Kidney tubule cell (primary cell): ENCODE data around the gene CEACAM18.
"Not testable (repeated sequence)": the region's sequence is repeated elsewhere in the genome, so short reads cannot be mapped to it uniquely, and the experiment has no call there.

ENCODE experiments used
- DNase-seq: peaks from one replicate; pipeline ENCODE4 v3.0.0-alpha.2; 2018; ENCODE audit warnings: low spot score

CEACAM18 gene

DNA sequence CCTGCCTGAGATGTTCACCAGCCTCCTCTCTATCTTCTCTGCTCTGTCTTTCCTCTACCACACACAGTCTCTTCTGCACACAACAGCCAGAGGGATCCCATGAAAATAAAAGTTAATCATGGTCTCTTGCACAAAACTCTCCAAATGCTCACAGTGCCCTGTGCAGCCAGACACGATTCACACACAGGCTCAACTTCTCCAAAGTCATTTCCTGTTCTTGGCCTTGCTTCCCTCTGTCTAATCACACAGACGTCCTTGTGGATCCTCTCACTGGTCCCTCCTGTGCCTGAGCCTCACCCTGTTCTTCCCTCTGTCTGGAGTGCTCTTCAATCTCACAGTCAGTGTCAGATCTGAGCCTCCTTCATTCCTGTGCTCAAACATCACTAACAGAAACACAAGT is 15.4 kb downstream of the CEACAM18 start:
- no peak for DNase-seq

DNA sequence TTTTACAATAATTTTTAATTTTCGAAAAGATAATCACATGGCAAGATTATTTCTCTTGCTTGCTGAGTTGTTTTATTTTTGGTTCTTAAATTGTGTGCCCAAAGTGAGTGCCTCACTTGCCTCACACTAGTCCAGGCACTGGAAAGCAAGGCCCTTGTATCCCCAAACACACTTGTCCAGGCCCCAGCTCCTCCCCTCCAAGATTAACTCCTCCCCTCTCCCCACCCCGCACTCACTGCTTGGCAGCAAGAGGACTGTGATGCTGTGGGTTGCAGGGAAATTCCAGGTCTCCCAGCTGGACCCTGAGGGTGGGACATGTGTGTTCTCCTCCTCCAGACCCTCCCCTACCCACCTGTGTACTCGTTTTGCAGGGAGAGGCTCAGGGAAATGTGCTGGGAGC is 19.3 kb downstream of the CEACAM18 start:
- no peak for DNase-seq

DNA sequence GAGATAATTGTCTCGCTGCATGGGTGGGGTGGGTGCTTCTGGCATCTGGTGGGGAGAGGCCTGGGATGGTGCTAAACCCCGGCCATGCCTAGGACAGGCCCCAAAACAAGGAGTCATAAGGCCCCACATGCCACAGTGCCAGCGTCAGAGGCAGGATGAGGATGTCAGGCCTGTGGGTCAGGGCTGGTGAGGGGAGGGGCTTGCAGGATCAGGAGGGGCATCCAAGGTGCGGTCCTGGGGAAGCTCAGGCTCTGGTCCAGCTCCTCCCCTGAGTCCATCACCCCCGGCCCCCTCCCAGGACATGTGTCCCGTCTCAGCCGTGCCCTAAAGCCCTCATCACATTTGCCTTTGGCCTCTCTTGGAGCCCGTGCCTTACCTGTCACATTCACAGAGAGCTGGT is 22.6 kb downstream of the CEACAM18 start:
- not testable (repeated sequence) for DNase-seq

DNA sequence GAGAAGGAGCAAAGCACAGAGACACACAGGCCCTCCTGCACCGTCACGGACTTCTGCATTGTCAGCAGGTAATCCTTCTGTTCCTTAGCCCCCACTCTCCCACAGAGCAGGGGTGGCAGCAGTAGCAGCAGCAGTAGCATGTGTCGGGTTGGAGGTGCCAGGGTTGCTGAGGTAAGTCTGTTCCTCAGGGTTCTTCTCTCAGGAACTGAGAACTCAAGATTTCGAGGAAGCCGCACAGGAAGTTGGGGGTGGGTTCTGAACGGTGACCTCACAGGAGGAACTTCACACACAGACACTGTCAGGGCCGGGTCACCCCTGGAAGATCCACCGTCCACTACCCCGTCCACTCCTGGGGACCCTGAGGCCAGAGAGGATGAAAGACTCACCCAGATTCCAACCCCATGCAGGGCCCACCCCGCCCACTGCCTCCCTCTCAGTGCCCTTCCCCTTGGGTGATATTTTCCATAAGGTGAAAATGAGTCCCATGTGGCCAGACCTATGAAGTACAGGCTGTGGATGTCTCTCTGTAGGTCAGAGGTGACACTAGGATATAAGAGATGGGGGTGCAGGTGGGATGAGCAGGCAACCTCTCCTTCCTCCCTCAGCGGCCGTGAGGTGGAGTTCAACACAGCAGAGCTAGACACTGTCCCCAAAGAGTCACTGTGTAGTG is 23.4 kb downstream of the CEACAM18 start, which contains the start of gene SIGLEC12:
Gene SIGLEC12, minus strand, starts transcription at position 207 of the 670 bp plus-strand sequence. Its CDS starts 67 bp downstream, at position 140.
- DNase-seq, result no peak

DNA sequence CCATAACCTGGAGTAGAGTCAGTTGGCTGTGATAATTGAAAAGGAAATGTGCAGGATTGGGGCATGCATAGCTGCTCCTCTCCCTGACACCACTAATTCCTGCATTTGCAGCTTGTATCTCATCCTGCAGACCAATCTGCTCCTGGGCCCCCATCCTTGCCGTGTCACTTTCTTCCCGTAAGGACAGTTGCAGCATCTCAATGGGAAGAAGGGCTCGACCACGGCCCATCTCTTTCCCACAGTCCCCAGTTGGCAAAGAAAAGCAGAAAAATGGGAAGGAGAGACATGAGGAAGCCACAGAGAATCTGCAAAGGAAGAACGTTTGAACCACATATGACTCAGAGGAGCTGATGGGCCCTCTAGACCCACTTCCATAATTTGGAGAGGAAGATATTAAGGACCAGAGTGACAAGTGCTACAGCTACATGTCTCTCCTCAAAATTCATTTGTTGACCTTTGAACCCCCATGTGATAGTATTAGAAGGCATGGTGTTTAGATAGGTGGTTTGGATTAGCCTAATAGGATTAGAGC is 25.0 kb downstream of the CEACAM18 start:
- DNase-seq, result no peak

DNA sequence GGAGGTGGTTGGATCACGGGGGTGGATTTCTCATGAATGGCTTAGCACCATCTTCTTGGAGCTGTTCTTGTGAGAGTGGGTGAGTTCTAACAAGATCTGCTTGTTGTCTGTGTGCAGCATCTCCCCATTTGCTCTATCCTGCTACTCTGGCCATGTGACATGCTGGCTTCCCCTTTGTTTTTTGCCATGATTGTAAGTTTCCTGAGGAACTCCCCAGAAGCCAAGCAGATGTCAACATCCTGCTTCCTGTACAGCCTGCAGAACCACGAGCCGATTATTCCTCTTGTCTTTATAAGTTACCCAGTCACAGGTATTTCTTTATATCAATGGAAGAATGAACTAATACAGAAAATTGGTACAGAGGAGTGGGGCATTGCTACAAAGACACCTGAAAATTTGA is 25.6 kb downstream of the CEACAM18 start:
- DNase-seq, result no peak

DNA sequence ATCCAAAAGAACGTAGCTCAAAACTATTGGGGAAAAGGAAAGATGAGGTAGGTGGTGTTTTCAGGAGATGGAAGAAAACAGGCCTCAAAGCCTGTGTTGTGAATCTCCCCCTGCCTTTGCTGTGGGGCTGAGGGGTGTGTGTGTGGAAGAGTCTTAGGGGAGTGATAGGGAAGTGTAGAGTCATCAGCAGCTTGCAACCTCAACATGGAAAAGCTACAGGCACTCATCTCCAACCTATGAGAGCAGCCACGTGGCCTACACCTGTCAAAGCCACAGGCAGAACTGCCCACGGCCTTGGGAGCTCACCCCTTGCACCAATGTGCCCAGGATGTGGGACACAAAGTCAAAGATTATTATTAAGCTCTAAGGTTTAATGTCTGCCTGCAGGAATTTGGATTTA is 27.6 kb downstream of the CEACAM18 start:
- DNase-seq, result no peak

DNA sequence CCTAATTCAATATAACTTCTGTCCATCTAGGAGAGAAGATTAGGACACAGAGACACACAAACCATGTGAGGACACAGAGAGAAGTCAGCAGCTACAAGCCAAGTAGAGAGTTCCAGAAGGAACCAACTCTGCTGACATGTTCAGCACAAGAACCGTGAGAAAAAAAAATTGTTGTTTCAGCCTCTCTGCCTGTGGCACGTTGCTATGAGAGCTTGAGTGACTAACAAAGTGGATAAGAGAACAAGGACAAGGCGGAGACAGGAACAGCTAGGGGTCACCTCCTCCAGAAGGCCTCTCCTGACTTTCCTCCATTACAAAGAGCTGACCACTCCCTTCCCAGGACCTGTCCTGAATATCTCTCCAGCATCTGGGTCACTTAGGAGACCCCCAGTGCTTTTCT is 28.9 kb downstream of the CEACAM18 start:
- no peak for DNase-seq

DNA sequence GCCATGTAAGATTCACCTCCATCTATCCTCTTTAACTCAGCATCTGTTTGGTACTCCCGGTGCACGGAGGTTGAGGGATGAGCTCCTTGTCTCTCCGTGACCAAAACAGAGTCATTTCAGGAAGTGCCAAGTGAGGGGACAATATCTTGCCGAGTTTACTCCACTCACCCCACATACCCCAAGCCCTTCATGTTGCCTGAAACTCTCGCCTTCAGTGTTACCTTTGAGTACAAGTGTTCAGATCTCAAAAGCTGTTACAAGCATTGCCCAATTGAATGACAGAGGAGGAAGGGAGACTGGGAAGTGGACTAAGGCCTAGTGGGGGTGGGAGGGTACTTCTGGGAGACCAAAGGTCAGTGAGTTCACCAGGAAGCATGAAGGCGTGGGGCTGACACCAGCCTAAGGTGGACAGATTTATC is 29.3 kb downstream of the CEACAM18 start:
- no peak for DNase-seq

DNA sequence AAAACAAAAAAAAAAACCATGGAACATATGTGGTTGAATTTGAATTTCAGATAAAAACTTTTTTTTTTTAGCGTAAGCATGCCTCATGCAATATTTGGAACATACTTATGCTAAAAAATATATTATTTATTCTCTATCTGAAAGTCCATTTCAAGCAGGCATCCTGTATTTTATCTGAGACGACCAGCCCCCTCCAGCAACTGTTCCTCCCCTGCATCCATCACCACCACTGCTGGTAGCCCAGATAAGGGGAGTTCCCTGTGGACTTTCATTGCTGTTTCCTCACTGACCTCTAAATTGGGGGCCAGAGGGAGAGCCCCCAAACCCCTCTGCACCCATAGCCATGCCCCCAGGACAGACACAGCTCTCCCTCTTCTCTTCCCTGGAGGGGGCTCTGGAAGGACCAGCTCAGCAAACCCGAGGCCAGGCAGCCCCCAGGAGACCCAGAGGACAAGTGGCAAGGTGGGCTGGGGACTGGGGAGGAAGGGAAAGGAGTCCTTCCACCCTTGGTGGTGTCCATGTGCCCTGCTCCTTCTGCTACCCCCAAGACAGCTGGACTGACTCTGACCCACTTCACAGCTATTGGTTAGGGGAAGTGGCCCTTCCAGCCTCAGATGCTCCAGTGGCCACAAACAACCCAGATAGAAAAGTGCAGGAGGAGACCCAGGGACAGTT is 29.9 kb downstream of the CEACAM18 start:
- DNase-seq, result no peak

DNA sequence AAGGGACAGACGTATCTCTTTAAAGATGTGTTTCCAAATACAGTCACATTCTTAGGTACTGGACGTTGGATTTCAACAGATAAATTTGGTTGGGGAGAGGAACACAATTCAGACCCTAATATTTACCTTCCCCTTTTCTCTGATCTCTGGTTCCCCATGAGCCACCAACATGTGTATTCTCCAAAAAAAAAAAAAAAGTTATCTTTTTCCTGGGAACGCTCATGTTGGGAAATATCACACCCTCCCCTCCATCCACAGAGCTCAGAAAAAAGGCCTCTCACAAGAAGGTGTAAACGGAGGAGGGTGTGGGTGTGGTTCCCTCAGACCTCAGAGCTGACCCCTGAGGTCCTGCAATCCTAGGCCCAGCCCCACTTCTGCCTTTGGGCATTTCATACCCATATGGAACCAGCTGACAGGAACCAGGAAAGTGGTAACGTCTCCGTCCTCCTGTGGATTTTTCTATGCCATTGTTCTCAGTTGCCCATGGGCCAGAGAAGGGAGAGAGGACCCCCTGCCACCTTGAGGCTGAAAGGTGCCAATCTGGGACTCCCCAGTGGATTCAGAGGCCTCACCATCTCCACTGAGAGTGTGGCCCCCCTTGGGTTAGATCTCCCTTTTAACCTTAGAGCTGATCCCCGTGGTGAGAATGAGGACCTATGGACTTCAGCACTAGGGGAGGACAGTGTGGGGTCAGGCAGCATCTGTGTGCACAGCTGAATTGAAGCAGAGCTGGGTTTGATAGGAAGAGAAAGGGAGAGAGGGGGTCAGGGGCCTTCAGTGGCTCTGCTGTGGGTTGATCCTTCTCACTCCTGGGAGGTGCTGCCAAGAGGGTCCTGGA is 31.7 kb downstream of the CEACAM18 start:
- no peak for DNase-seq

DNA sequence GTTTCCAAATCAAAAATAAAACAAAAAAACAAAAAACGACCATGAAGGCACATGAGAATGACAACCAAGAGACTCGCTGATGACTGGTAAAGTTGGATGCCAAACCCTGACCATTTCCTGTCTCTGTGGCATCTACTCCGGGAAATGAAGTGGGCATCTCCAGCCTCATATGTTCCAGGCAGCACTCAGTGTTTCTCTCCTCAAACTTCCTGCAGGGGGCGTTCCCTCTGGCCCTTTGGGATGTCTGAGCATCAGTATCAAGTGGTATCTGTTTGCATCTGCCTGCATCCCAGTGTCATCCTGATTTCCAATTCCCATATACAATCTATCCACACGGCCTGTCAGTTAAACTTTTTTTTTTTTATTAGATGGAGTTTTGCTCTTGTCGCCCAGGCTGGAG is 33.0 kb downstream of the CEACAM18 start:
- no peak for DNase-seq

DNA sequence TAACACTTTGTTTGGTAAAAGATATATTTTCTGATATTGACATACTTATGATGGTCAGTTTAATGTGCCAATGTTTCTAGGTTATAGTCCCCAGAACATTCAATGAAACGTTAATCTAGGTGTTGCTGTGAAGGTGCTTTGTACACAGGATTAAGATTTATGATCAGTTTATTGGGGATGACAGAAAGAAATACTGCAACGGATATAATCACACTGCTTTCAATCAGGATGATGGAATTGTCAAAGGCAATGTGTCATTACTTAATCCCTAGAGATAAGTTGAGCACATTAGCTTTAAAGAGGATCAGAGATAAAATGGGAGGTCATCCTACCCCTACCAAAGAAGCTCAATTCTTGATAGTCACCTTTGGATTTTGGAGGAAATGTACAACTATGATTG is 35.6 kb downstream of the CEACAM18 start:
- no peak for DNase-seq

DNA sequence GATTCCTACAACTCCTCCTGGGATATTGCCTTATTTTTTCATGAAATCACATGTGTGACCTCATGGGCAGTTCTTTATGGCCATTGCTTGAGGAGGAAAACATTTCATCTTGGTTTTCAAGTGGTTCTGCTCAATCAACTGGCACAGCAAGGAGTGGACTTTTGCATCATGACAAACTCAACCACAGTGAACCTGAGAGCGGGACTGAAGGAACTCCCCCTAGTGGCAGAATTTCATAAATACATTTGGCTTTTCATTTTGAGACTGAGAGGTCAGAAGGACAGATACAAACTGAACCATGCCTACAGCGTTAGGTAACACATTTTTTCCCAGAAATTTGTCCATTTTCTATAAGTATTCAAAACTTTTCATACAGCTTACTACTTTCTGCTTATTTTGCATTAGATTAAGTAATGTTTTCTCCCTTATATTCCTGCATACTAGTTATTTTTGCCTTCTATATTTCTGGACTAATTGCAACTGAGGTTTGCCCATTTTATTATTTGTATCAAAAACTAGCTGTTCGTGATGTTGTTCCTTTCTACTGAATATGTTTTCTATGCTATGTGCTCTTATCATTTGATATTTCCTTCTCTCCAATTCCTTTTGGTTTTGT is 36.6 kb downstream of the CEACAM18 start:
- peak; percentile 59 for DNase-seq

DNA sequence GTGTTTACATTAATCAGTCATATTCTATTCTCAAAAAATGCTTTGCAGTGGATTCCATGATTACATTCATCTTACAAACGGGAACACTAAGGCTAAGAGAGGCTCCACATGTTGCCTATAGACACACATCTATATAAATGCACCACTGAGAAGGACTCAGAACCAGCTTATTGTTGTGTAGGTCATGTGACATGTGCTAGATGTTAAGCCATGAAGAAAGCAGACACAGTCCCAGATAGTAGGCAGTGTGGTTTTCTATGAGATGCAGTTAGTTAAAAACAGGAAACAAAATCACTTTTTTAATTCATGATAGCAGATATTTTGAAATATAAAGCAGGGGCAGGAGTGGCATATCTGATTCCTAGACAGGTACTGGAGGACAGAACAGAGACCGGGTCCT is 42.4 kb downstream of the CEACAM18 start:
- DNase-seq, result no peak

DNA sequence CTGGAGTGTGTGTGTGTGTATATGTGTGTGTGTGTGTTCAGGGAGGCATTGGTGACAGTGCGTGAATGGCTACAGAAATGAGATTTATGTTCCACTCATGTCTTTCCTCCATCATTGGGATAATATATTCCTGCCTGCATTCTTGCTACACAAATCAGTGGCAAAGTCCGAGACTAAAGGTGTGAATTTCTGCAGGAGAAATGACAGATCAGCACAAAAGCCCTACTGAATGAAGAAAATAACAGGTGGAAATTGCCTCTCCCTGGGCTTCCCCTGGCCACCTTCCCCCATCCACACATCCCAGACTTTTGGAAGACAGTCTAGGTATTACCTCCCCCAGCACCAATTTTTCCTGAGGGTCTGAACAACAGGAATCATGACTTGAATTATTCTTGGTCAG is 43.0 kb downstream of the CEACAM18 start:
- no peak for DNase-seq

DNA sequence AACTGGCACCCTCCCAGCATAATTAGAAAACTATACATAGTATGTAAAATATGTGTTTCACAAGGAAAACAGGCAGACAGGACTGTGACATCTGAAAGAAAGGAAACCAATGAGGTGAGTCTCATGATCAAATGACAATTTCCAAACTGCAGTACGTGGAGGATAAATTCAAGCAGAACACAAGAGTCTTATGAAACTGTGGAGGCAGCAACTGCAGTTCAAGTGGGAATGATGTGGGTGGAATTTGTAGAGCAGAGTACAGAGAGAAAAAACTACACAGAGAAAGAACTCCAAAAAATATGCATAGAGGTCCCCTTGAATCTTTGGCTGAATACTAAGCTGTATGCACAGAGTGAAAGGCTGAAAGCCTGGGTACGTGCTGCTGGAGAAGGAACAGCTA is 43.4 kb downstream of the CEACAM18 start:
- DNase-seq, result no peak

DNA sequence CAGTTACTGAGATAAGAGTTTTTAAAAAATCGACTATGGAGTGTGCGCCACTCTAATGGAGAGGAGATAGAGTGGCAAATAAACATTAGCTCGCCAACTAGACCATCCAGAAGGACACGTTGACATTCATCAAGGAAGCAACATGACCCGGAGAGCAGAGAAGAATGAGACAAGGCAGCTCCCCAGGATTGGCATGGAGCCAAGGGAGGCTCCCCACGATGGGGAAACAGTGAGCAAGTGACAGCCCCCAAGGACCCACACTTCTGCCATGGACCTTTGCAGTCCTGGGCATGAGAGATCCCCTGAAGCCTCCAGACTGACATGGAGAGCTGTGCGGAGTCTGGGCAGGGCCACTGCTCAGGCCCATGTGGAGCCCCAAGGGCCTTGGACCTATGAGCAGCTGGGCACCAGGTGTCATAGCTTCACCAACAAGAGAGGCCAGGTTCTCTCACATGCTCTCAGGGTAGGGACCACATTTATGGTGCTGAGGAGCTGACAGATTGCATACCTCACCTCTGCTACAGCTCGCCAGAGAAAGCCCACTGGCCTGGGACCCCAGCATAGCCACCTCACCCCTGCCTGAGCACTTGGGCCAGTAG is 46.4 kb downstream of the CEACAM18 start:
- no peak for DNase-seq

DNA sequence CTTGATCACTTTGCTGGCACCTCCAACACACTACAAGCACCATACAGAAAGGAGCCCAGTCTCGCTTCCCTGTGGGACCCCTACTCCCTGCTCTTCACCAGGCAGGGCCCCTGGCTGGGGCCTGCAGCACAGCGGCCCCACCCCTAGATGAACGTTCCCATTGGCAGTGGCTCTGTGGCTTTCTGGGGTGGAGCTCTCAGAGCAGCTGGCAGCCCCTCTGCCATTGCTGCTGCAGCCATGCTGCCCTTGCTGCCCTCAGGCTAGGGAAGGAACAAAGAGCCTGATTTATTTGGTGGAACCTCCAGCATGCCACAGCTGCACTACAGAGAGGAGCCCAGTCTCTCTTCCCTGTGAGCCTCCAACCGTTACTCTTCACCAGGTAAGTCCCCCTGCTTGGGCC is 47.3 kb downstream of the CEACAM18 start:
- DNase-seq, result no peak

DNA sequence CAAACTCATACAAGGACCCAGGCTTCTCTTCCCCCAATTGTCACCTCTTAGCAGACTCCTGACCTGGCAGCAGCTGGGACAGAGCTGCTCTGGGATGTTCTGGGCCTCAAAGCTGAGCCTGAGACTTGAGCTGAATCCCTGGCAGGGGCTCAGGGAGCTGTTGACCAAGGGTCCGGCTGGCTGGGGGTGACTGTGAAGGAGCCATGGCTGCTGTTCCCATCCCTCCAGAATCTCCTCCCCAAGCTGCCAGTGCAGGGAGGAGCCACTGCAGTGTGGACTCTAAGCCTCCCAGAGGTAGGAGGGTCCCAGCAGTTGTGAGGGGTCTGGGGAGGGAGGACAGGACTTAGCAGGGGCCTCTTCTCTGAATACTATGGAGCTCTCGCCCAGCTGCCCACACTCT is 51.0 kb downstream of the CEACAM18 start:
- no peak for DNase-seq

DNA sequence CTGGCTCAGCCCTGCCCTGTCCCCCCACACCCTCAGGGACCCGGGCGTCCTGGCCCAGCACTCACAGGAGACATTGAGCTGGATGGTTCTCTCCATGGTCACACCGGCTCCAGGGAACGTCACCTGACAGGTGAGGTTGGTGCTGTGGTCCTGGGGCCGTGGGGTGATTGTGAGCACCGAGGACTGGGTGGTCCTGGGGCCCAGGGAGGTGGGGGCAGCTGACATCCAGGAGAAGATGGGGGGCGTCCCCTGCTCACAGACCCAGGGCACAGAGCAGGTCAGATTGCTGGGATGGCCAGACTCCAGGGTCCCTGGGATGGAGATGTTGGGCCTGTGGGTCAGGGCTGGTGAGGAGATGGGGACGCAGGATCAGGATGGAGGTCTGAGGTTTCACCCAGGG is 52.3 kb downstream of the CEACAM18 start:
- DNase-seq, result no peak
